T-helper 1 cell treated with Interleukin-12 subunit alpha and Interleukin-12 subunit beta and Interleukin-4 antibody, amounts not matched to agents 30 ng/mL and 1 ng/mL, for 36 hours (primary cell): Measurements from ENCODE around the gene CLEC10A. TPM values are rescaled to one million over a fixed set of nuclear protein-coding genes. Genes with fewer than 3 reads are reported as not detected.

Experiments
- intact Hi-C: fragments of 100-400 bp; cut with micrococcal nuclease; formaldehyde crosslinking; loops from one replicate; pipeline ENCODE4 v1.15.1; 2024
- total RNA-seq: library from RNA; stranded (reverse); gene quantifications from 2 replicates; pipeline ENCODE4 v1.2.3, GENCODE V29; 2022

CLEC10A gene
- total RNA-seq, 1 donor from 2014 or later = not detected

DNA sequence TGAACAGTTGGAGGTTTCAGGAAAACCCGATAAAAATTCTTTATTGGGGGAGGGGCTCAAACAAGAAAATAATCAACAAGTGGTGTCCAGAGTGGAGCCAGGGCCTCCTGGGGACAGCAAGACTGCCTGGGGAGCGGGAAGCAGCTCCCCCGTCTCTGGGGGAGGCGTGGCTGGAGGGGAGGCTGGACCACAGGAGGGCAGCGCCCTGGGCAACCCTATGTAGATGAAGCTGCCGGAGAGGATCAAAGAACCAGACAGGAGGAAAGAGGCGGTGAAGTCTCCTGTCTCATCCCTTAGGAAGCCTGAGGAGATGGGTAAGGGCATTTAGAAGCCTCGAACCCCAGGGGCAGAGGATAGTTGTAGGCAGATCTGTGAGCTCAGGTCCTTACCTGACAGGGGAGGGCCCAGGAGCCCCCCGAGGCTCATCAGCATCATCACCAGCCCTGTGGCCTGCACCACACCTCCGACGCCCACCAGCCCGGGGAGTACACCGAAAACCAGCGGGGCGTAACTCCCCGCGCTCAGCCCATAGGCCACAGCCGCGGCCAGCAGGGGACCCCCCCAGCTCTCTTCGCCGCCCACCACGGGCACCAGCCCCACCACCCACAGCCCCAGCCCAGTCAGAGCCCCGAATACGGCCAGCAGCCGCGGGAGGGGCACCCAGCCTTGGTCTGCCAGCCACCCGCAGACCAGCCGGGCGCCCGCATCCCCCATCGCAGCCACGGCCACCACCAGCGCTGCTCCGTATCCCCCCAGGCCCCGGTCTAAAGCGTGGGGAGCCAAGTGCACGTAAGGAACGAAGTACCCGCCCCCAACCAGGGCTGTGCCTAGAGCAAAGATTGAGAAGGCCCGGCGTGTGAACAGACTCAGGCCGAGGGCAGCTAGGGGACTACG is 38.2 kb downstream of the CLEC10A start:
- intact Hi-C loops = no loop called here

DNA sequence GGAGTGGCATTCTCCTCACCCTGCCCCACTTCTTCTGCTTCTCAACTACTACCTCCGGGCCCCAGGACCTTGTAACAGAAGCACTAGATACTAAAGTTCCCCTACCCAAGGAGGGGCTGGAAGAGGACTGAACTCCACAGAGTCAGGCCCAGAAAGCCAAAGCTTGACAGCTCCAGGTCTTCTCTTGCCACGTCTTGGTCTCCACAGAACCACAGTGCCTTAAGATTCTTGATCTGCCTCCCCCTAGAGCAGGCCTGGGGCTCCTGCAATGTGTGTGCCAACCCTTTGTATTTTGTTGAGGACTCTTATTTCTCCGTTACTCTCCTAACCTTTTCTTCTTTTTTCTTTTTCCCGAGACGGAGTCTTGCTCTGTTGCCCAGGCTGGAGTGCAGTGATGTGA is 40.2 kb downstream of the CLEC10A start:
- intact Hi-C loops = loop anchor here (5.0 kb wide), 2 partner anchors 267 to 442 kb away; partner anchors contain the start of genes EIF5A, POLR2A and SLC35G6

DNA sequence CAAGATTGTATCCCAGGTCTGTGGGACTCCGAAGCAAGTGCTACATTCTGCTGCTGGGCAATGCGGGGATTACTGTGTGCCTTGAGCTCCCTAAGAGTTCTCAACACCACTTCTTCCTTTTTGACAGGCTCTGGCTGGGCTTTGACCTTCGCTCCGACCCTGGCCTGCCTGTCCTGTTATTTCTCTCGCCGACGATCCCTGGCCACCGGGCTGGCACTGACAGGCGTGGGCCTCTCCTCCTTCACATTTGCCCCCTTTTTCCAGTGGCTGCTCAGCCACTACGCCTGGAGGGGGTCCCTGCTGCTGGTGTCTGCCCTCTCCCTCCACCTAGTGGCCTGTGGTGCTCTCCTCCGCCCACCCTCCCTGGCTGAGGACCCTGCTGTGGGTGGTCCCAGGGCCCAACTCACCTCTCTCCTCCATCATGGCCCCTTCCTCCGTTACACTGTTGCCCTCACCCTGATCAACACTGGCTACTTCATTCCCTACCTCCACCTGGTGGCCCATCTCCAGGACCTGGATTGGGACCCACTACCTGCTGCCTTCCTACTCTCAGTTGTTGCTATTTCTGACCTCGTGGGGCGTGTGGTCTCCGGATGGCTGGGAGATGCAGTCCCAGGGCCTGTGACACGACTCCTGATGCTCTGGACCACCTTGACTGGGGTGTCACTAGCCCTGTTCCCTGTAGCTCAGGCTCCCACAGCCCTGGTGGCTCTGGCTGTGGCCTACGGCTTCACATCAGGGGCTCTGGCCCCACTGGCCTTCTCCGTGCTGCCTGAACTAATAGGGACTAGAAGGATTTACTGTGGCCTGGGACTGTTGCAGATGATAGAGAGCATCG is 41.8 kb downstream of the CLEC10A start:
- intact Hi-C loops = loop anchor here (5.0 kb wide), 2 partner anchors 269 to 444 kb away; partner anchors contain the start of genes EIF5A, POLR2A and SLC35G6

DNA sequence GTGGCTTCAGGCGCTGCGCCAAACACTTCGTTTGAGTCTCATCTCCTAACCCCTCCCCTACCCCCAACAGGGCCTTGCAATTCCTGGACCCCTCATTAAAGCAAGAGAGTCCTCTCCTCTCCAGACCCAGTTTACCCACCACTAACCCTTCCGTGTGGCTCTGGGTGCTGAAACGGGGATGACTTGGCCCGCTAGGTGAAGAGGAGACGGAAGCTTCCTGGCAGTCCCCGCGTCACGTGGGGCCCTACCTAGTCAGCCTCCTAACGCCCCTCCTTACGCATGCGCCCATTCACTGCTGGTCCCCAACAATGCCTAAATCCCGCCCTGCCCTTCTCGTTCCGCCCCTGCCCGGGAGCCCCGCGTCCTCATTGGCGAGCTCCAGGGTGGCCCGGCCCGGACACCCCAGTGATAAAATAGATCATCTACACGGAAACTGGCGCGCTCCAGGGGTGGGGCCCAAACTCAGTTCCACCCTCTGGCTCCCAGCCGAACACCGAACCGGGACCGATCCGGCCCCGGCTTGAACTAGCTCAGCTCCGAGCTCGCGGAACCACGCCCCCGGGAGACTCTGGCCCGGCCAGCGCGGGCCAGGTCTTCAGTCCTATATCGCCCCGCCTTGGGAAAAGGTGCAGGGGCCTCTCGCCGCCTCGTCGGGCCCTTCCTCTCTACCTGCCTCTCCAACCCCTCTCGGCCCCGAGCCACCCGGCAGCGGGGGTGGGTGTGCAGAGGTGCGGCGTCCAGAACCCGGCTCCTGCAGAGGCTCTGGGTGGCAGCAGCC is 44.3 kb downstream of the CLEC10A start, which contains the start of gene SLC16A13:
TSS of gene SLC16A13 (plus strand) at position 425 of the 778 bp plus-strand sequence. CDS start 368 bp downstream, outside the sequence.
- intact Hi-C loops = loop anchor here (1.0 to 5.0 kb wide), 10 partner anchors 11 to 447 kb away; partner anchors contain the start of genes BCL6B, C17orf100, EIF5A and ELP5

DNA sequence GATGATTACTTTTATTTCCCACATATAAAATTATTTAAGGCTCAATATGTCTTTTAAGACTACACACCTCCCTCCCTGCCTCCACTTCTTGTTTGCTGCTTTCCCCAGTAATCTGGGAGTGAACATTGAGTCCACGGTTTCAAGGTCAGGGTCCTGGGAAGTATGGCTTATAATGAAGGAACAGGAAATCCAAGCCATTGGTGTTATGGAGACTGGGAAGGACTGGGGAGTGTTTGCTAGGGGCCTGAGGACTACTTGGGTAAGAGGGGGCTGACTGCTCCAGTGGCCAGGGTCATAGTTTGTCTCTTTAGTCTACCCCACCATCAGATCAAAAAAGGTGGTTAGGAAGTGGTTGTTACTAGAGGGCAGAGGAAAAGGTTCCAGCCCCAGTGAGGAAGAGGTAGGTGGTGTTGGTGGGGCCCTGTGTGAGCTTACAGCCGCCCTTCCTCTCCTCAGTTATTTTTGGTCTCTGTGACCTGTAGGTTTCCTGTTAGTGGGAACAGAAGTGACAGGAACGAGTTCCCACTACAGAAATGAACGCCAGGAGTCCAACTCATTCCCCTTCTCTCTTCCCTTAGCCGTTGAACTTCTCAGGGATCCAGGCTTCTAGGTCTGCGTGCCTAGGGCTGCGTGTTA is 45.0 kb downstream of the CLEC10A start:
- intact Hi-C loops = loop anchor here (1.0 to 5.0 kb wide), 9 partner anchors 12 to 447 kb away; partner anchors contain the start of genes BCL6B, C17orf100, EIF5A and ELP5

DNA sequence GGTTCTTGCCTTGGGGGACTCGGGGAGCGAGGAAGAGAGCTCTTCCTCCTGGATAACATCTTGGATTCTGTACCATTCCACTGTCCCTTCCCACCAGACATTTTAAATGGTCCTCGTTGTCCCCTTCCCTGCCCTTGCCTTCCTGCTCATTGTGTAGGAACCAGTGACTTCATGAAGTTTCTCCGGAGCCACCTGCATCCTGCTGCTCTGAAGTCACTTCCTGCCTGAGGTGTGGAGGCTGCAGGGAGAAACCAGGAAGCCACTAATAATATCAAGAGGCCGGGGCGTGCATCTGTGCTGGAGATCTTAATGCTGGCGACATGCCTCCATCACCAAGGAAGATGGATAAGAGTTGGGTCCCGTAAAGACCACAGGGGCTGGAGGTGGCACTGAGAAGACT is 50.4 kb downstream of the CLEC10A start:
- intact Hi-C loops = no loop called here

DNA sequence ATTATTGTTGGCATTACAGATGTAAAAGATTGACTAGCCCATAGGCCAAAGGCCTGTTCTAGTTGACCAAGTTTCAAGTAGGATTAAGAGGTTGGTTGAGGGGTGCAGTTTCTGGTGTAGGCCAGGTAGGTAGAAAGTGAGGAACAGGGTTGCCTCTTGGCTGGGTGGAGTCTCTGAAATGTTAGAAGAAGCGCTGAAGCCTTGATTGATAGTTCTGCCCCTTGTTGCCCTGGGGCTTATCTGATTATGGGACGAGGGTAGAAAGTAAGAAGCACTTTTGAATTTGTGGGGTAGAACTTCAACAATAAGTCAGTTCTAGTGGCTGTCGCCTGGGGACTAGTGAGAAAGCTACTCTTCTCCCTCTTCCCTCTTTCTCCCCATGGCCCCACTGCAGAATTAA is 51.0 kb downstream of the CLEC10A start:
- intact Hi-C loops = no loop called here

DNA sequence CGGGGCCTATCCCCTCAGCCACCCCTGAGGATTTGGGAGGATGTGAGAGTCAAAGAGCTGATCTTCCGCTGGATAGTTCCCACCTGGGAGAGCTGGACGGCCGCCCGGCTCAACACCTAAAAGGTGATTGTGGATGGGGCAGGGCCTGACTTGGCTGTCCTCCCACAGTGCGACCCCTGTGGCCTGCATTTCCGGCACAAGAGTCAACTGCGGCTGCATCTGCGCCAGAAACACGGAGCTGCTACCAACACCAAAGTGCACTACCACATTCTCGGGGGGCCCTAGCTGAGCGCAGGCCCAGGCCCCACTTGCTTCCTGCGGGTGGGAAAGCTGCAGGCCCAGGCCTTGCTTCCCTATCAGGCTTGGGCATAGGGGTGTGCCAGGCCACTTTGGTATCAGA is 52.7 kb downstream of the CLEC10A start:
- intact Hi-C loops = no loop called here

DNA sequence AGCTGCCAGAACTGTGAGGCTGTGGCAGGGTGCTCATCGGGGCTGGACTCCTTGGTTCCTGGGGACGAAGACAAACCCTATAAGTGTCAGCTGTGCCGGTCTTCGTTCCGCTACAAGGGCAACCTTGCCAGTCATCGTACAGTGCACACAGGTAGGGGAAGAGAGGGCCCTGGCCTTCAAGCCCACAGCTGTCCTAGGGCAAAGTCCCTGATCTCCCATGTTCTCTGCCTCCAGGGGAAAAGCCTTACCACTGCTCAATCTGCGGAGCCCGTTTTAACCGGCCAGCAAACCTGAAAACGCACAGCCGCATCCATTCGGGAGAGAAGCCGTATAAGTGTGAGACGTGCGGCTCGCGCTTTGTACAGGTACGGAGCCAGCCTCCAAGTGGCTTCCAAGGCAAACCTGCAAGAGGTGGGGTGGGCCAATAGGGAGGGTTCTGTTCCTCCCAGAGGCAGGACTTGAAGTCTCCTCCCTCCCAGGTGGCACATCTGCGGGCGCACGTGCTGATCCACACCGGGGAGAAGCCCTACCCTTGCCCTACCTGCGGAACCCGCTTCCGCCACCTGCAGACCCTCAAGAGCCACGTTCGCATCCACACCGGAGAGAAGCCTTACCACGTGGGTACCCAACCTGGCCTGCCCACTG is 53.5 kb downstream of the CLEC10A start:
- intact Hi-C loops = no loop called here

DNA sequence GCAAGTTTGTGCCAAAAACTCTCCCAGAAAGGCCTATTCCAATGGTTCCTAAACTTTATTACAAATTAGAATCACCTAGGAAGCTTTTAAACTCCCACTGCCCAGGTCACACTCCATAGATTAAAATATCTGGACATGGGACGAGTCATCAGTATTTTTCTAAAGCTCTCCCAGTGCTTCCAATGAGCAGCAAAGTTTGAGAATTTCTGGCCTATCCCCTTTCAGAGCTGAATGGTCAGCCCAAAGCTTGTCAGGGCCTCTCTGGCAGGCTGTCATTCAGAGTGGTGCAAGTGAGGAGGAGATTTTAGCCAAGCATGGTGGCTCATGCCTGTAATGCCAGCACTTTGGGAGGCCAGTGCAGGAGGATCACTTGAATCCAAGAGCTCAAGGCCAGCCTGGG is 54.8 kb downstream of the CLEC10A start:
- intact Hi-C loops = no loop called here

Other genes starting within 250 kb of the CLEC10A start
- not detected in 2 replicates for gene TEKT1, start 248.5 kb downstream of the CLEC10A start, total RNA-seq
- not detected in 2 replicates for gene ALOX12, start 84.2 kb downstream of the CLEC10A start, total RNA-seq
- gene RNASEK, start 67.6 kb downstream of the CLEC10A start, total RNA-seq = 220 and 236 TPM in 2 replicates
- 2.2 and 2.5 TPM in 2 replicates for gene BCL6B, start 57.2 kb downstream of the CLEC10A start, total RNA-seq
- gene SLC16A13, start 44.2 kb downstream of the CLEC10A start, total RNA-seq = 26.1 and 31.2 TPM in 2 replicates
- 0.15 and 0.47 TPM in 2 replicates for gene SLC16A11, start 36.2 kb downstream of the CLEC10A start, total RNA-seq
- gene ASGR2, start 34.6 kb upstream of the CLEC10A start, total RNA-seq = not detected in 2 replicates
- 1.5 and 2.5 TPM in 2 replicates for gene ASGR1, start 99.1 kb upstream of the CLEC10A start, total RNA-seq
- 16.1 and 18.5 TPM in 2 replicates for gene DLG4, start 139.6 kb upstream of the CLEC10A start, total RNA-seq
- 479 and 485 TPM in 2 replicates for gene ACADVL, start 139.7 kb upstream of the CLEC10A start, total RNA-seq
- gene DVL2, start 154.3 kb upstream of the CLEC10A start, total RNA-seq = 46.8 and 46.9 TPM in 2 replicates
- gene PHF23, start 159.2 kb upstream of the CLEC10A start, total RNA-seq = 61.5 and 67.3 TPM in 2 replicates
- gene GABARAP, start 162.2 kb upstream of the CLEC10A start, total RNA-seq = 287 and 288 TPM in 2 replicates
- 167 and 170 TPM in 2 replicates for gene CTDNEP1, start 171.5 kb upstream of the CLEC10A start, total RNA-seq
- 45.0 and 50.6 TPM in 2 replicates for gene ELP5, start 172.0 kb upstream of the CLEC10A start, total RNA-seq
- 0.12 and 0.49 TPM in 2 replicates for gene CLDN7, start 182.2 kb upstream of the CLEC10A start, total RNA-seq
- 0.12 TPM in 1 of 2 replicates, not detected in the other for gene SLC2A4, start 201.5 kb upstream of the CLEC10A start, total RNA-seq
- 0.39 and 0.63 TPM in 2 replicates for gene YBX2, start 214.4 kb upstream of the CLEC10A start, total RNA-seq
- 697 and 698 TPM in 2 replicates for gene EIF5A, start 227.4 kb upstream of the CLEC10A start, total RNA-seq
- 88.7 and 90.6 TPM in 2 replicates for gene GPS2, start 235.1 kb upstream of the CLEC10A start, total RNA-seq
- 37.2 and 37.7 TPM in 2 replicates for gene NEURL4, start 249.1 kb upstream of the CLEC10A start, total RNA-seq